ENCODE results near the gene GHRHR. TPM values are rescaled to one million over a fixed set of nuclear protein-coding genes. Genes with fewer than 3 reads are reported as not detected.

The GHRHR gene
- total RNA-seq, 2 donors from 2014 or later = not detected

DNA sequence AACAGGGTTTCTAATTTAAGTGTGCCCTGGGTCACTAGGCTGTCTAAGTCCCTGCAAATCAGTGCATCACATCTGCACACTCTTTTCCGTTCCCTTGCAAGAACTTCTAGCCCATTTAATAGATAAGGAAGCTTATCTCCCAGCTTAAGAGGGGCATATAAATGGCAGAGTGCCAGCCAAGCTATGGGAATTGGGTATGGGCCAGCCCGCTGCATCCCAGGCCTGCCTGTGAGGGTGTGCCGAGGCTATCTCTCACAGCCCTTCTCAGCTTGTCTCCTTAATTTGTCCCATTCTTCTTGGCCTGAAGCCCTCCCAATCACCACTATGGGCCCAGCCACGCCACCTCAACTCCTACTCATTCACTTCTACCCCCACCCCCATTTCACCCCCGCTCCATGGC is 37.4 kb upstream of the GHRHR start:
- peak in 1 of 2 donors; percentile 2 for DNase-seq
- intact Hi-C loops (cut with DNase I, micrococcal nuclease) = no loop called here
- no peak for ATAC-seq

DNA sequence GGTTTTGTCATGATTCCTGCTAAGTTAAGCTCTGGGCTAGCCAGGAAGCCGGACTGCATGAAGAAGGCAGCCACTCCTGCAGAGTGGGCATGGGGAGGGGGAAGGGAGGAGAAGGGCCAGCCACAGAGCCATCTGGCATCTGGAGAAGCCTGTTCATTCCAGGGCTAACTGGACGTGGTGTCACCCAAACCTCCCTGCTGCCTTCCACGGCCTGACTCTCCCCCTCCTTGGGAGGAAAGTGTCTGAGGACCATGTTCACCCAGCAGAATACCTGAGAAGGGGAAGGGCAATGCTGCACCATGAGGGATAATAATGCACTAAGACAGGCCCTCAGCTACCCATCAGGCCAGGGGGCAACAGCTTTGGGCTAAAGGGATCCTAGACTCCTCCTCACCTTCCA is 36.7 kb upstream of the GHRHR start:
- intact Hi-C loops (cut with DNase I, micrococcal nuclease) = no loop called here

DNA sequence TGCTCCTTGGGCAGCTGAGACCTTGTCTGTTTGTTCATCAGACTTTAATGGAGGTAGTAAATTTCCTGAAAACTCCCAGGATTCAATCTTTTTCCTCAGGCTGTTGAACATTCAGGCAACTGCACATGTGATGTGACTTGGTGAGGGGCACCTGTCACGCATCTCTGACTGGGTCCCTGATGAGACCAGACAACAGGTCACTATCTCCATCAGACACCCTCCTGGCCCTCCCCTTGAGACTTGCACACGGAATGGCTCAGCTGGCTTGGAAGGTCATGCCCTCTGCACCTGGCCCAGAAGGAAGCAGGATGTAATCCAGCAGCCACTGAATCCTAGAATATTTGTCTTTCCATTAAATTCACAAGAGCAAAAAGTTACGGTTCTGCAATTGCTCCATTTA is 36.2 kb upstream of the GHRHR start:
- ATAC-seq (no peak), DNase-seq (no peak)

More for the DNA sequence above, 36.7 kb upstream of the GHRHR start:
- ATAC-seq = no peak
- DNase-seq = peak in 1 of 2 donors; percentile 3

DNA sequence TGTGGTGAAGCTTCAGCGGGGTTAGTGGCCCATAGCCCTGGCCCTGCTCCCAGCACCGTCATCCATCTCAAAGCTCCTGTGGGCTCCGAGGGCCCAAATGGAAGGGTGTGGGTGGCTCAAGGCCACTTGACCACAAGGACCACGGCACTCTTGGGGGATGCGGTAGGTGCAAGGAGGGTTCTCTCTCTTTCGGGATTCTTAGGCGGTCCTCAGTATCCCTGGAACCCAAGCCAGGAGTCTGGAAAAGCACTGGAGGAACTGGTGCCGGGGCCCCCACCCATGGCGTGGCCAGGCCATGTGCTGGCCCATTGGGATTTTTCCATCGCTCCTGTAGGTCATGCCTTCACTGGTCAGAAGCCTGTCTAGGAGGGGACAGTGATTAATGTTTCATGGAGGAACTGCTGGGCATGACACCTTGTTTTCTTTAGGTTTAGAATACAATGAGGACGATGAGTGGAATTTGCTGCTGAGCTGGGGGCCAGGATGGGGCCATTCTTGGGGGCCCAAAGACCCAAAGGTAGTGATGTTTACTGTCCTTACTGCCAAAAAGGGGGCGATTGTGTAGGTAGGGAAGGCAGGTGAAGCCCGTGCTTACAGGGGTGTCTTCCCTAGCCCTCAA is 35.4 kb upstream of the GHRHR start:
- ATAC-seq (no peak), DNase-seq (no peak)
- intact Hi-C loops (cut with DNase I, micrococcal nuclease) = no loop called here

More for the DNA sequence above, 36.2 kb upstream of the GHRHR start:
- intact Hi-C loops (cut with DNase I, micrococcal nuclease) = no loop called here

DNA sequence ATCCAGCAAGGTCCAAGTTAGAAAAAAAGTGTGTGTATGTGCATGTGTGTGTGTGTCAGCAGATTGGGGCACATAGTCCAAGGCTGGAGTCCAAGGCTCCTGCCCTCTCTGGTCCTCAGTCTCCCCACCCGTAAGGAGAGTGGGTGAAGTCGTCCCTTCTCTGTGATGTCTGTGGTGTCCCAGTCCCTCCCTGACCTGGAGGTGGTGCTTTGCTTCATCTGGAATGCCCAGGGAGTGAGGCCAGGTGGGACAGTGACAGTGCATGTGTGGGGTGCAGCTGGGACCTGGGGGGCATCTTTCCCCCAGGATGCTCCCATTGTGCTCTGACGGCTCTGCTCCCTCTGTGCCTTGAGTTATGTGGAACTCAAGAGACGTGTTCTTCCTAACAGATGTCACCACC is 34.1 kb upstream of the GHRHR start:
- ATAC-seq (no peak), DNase-seq (no peak)
- intact Hi-C loops (cut with DNase I, micrococcal nuclease) = no loop called here

DNA sequence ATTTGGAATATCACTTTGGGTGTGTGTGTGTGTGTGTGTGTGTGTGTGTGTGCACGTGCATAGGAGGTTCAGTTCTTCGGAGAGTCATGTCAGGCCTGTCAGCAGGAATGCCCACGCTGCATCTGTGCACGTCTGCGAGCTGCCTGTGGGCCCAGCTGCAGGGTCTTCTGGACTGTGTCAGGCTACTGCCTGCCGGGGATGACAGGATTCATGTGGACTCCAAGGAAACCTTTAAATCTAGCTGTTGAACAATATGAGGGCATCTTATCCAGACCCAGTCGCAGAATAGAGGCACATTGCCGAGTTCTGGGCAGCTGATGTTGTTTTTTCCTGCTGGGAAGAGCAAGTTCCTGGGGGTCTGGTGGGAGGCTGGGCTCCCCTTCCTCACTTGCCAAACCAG is 33.1 kb upstream of the GHRHR start:
- intact Hi-C loops (cut with DNase I, micrococcal nuclease) = no loop called here
- ATAC-seq (no peak), DNase-seq (peak in 1 of 2 donors; percentile 34)

DNA sequence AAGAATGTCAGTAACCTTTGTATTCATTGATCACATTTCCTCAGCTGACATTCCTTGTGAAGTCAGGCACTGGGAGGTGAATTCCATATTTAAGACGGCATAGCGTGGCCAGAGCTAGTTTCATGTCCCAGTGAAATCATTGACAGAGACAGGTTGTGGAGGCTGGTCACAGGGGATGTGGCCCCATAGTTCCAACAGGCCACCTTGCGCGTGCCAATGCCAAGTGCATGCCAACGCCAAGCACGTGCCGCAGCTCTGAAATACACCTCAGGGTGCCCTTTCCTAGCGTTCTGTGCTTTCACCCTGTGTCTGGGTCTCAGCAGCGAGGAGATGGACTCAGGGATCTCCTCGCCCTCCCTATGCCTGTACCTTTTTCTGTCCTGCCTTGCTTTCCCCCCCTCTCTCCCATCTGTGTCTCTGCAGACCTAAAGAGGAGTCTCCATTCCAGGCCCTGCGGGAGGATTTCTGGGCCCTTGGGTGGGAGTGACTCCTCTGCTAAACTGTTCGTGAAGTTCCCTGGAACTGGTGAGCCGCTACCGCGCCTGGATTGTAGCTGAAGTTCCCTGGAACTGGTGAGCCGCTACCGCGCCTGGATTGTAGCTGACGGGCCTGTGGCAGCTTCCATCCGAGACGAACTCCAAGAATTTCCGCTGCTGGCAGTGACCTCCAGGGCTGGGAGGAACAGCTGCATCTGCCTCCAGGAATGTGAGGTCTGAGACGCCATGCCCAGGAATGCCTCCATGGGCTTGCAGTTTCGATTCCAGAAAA is 32.4 kb upstream of the GHRHR start:
- intact Hi-C loops (cut with DNase I, micrococcal nuclease) = no loop called here
- DNase-seq (no peak), ATAC-seq (no peak)

DNA sequence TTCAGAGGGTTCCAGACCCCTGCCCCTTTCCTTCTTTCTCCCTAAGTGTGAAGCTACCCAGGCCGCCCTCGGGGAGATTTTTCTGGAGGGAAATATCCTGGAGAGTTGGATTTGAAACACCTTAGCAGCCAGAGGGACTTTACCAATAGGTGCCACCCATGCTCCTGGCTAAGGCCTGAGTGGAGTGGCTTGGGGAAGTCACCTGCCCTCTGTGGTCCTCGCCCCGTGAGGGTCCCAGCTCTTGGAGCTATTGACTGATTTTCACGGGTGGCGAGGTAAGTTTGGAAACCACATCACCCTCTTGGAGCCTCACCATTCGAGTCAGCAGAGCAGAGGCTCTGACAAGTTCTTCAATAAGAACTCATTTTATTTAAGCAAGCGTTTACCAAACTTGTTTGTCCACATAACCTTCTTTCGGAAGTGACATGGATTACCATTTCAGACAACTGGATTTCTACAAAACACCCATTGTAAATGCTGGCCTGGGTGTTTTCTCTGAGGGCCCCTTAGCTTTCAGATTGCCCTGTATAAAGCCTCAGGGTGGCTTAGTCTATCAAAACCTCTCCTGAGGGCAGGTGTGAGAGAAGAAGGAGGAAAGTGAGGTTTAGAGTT is 31.7 kb upstream of the GHRHR start:
- intact Hi-C loops (cut with DNase I, micrococcal nuclease) = no loop called here
- DNase-seq = no peak
- ATAC-seq = no peak

DNA sequence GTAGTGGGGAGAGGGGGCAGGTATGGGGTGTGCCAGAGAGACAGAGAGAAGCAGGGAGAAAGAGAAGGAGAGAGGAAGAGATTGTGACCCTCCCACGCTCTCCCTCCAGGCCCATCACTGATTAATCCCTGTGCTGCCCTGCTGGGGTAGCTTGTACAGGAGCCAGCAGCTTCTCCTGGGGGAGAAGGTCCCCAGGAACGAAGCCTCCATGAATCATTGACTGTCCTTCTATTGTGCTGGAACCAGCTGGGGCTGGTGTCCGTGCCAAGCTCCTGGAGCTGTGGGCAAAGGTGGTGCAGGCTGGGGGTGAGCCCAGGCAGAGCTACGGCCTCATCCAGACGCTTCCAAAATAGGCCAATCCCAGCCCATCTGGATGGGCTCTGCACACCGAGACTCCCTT is 31.2 kb upstream of the GHRHR start:
- DNase-seq (no peak), ATAC-seq (no peak)
- intact Hi-C loops (cut with DNase I, micrococcal nuclease) = no loop called here

DNA sequence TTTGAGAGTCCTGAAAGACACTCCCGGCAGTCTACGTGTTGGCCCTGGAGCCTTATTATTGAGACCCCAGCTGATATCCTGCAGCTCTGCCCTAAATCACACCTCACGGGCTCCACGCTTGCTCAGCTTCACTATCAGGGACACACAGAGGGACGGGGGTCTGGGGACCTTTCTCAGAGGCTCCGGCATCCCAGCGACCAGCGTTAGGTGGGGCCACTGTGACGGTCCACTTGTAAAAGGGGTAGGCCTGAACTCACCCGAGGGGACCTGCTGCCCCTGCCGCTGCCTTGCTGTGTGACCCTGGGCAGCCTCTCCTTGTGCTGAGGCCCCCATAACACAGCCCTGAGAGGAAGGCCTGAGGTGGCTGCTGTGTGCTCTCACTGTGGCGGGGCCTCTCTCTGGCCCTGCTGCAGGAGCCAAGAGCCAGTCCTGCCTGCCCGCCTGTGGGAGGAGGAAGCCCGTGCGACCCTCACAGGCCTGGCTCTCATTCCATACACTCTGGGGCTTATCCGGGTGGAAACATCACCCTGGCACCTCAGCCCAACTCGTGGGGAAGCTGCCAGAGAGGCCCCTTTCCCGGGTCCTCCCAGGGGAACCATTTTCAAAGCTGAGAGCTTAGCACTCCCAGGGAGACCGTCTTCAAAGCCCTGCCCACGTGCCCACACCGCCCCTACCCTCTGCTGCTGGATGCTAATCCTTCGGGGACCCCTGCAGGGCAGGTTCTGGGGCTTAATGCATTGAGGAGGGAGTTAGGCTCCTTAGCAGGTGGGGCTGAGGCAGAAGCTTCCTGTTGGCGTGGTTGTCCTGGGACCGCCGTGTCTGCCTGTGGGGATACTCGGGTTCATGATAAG is 30.4 kb upstream of the GHRHR start:
- DNase-seq (no peak), ATAC-seq (no peak)
- intact Hi-C loops (cut with DNase I, micrococcal nuclease) = no loop called here

DNA sequence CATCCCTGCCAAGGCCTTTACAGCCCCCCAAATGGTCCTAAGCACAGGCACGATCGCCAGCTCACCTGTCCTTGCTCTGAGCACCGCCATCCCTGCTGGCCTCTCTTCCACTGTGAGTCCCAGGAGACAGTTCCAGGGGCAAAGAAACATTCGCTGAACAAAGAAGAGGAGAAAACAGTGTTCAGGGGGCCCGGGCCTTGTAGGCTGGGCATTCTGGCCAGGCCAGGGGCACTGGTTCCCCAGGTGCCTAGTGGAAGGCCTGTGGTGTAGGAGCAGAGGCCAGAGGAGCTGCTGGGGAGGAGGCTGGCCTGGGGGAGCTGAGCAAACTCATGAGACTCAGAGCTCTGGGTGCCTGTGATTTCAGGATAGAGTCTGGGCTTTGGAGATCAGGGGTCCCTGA is 29.5 kb upstream of the GHRHR start:
- no peak for DNase-seq
- intact Hi-C loops (cut with DNase I, micrococcal nuclease) = no loop called here
- no peak for ATAC-seq

DNA sequence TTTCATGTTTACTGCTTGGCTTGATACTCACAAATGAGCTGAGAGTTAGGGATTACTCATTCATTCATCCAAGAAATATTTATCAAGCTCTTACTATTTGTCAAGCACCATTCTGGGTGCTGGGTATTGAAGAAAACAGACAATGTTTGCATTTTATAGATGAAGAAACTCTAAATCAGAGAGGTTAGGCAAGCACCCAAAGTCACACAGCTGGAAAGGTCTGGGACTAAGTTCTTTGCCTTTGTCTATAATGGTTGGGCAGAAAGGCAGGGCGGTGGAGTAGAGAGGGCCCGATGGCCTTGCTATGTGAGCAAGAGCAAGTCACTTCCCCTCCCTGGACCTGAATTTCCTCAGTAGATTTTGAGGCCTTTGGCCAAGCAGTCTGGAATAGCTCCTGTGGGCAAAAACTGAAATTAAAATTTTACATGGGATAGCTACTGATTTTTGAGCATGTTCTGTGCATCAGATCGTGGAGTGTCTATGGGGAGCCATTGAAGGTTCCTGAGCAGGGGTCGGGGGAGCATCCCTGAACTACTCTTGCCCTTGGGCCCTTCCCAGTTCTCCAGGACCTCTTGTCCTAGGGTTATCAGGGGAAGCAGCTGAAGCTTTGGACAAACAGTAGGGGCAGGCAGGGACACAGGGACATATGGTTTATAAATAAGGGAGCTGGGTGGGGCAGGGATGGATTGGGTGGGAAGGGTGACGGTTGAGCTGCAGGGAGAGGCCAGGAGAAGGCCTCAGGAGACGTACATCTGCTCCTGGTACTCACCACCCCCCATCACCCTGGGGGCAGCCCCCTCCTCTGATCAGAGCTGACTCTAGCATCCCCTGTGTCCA is 28.8 kb upstream of the GHRHR start:
- DNase-seq (peak in 1 of 2 donors; percentile 35), ATAC-seq (peak; percentile 18)
- intact Hi-C loops (cut with DNase I, micrococcal nuclease) = no loop called here

DNA sequence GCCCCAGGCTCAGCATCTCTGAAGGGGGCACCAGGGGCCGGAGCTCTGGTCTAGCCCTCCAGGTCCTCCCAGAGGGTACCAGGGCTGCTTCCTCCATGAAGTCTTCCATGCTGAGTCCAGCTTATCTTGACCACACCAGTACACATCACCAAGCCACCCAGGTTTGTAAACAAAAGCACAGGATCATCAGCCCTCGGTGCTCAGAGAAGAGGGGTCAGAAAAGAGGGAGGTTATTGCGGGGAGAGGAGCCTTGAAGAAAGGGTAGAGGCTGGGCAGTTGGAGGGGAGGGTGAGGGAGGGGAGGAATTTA is 28.2 kb upstream of the GHRHR start:
- intact Hi-C loops (cut with DNase I, micrococcal nuclease) = no loop called here
- ATAC-seq = no peak
- DNase-seq = no peak

DNA sequence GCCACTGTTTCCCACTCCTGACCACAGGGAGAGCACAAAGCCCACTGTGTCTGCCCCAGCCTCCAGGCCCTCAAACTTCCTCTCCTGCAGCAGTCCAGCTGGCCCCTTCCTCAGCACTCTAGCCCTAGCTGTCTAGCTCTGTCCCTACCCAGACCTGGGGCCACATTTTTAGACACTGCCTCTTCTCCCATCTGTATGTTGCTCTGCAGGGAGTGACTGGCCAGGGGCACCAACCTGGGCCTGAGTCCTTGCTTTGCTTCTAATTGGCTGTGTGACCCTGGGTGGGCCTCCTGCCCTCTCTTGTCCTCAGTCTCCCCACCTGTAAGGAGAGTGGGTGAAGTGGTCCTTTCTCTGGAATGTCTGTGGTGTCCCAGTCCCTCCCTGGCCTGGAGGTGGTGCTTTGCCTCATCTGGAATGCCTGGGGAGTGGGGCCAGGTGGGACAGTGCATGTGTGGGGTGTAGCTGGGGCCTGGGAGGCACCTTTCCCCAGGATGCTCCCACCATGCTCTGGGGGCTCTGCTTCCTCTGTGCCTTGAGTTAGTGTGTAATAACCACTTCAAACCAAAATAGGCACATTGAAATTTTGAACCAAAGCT is 27.0 kb upstream of the GHRHR start:
- no peak for DNase-seq
- intact Hi-C loops (cut with DNase I, micrococcal nuclease) = no loop called here
- ATAC-seq = peak; percentile 15

DNA sequence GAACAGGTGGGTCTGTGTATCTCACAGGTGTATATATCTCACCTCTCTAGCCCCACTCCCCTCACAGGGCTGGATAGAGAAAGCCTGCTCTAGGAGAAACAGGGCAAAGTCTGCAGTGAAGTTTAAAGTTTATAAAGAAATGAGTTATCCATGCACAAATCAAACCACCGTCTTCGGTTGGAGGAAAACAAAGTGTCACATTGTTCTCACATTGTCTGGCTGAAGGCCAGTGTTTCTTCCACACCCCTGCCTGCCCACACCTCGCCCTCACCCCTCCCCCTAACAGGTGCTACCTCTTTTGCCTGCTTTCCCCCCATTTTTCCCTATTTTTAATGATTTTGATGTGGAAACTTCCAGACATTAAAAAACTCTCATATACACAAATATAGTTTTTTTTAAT is 26.3 kb upstream of the GHRHR start:
- ATAC-seq (peak; percentile 85), DNase-seq (peak; percentile 73 to 87)
- intact Hi-C loops (cut with DNase I, micrococcal nuclease) = no loop called here

DNA sequence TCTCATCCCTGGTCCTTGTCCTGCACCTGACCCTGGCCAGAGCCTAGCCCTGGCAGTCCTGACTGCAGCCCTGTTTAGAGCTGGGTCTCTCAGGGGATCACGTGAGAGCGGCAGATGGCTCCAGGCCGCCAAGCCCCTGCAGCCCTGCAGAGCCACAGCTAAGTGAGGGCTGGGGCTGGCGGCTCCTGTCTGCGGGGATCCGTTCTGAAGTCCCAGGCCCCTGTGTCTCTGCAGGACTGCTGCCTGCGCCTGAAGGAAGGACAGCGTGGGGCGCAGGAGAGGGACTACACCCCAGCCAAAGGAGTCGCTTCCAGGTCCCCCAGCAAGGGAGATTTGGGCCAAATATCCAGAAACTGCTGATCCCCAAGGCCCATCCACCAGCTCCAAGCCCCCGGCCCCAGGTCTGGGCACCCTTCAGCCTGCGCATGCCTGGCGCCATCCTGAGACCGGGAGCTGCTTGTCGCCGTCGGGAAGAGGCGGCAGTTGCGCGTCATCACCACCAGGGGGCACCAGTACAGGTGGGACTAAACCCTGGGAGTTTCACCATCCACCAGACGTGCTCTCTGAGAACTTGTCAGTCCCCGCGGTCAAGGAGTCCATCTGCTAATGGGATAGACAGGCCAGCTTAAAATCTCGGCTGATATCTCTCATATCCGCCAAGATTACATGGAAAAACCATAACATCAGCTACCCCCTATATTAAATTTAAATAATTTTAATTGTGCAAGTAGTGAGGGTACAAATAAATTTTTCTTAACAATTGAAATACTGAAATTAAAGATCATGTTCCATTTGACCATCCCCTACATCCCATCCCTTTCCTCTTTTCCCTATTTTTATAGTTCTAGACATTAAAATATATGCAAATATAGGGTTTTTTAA is 25.1 kb upstream of the GHRHR start:
- ATAC-seq = peak; percentile 65
- intact Hi-C loops (cut with DNase I, micrococcal nuclease) = no loop called here

DNA sequence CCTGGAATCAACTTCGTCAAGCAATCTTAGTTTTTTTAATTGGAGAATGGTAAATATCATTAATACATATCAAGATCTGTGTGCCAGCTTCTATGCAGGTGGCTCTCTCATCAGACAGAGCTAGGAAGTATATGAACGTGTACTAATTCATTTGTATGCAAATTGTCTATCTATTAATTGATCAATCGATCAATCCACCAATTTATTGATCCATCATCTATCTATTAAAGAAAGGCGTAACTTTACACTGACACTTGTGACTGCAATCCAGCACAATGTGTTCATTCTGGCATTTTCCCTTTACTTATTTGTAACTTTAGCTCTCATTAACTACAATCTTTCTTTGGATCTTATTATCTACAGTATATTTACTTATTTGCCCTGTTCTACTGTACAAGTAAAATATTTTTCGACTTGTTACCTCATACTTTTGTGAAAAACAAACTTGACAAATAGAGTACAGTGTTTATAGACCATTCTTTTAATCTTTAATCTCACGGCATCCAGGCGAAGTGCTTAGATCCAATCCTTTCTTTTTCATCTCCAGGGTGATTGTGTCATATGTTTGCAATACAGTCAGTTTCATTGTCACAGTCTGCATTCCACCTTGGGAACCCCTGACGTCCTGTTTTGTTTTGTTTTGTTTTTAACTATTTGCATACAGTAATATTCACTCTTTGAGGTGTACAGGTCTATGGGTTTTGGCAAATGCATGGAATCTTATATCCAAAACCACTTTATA is 22.0 kb upstream of the GHRHR start:
- DNase-seq = no peak
- ATAC-seq = peak; percentile 40

More for the DNA sequence above, 25.1 kb upstream of the GHRHR start:
- DNase-seq = peak; percentile 88 to 92

More for the DNA sequence above, 22.0 kb upstream of the GHRHR start:
- intact Hi-C loops (cut with DNase I, micrococcal nuclease) = no loop called here
